Psoas muscle (tissue), 8 donors: ENCODE results near the gene PHPT1. TPM values are rescaled to one million over a fixed set of nuclear protein-coding genes. Genes with fewer than 3 reads are reported as not detected.
"Not testable (repeated sequence)": the region's sequence is repeated elsewhere in the genome, so short reads cannot be mapped to it uniquely, and the experiment has no call there.

ENCODE experiments used
- ATAC-seq, 4 donors: fragments of 200-7000 bp; cut with Tn5 transposase; one replicate each; pipeline ENCODE4 v1.9.1; 2020; ENCODE audit warnings: moderate library complexity in 3 of 4, mild to moderate bottlenecking in 2 of 4
- DNase-seq, 2 donors: peaks; one replicate each; pipeline ENCODE4 v3.0.0-alpha.2; 2020
- H3K27ac ChIP-seq: fragments of 200-600 bp; one replicate; pipeline ENCODE4 v1.8.0; 2022
- H3K27me3 ChIP-seq, 3 donors: fragments of 200-600 bp in 1 of 3; one replicate each; pipeline versions ENCODE4 v1.6.1 to v1.8.0; 2013 to 2022; ENCODE audit warnings: low read length in 2 of 3, mild to moderate bottlenecking in 2 of 3, moderate library complexity in 1 of 3; ENCODE audit not compliant: insufficient read depth in 3 of 3
- H3K36me3 ChIP-seq, 2 donors: fragments of 200-600 bp in 1 of 2; one replicate each; pipeline versions ENCODE4 v1.6.1 to v1.8.0; 2013 to 2022; ENCODE audit warnings: low read depth in 1 of 2, mild to moderate bottlenecking in 1 of 2, moderate library complexity in 1 of 2; ENCODE audit not compliant: insufficient read depth in 1 of 2
- H3K4me1 ChIP-seq: fragments of 200-600 bp; one replicate; pipeline ENCODE4 v1.8.0; 2022
- H3K4me3 ChIP-seq: fragments of 200-600 bp; one replicate; pipeline ENCODE4 v1.8.0; 2022; ENCODE audit warnings: mild to moderate bottlenecking
- H3K9me3 ChIP-seq: fragments of 200-600 bp; one replicate; pipeline ENCODE4 v1.8.0; 2022
- WGBS, 3 donors: extraction: QIAGEN DNeasy Blood & Tissue Kit; methylation state at CpG; one replicate each; pipeline versions ENCODE4 v1.1.6 to v1.1.7; 2013; 5-methylcytosine and 5-hydroxymethylcytosine counted together
- intact Hi-C, 2 donors: fragments of 100-400 bp; cut with DNase I; formaldehyde crosslinking; loops; one replicate each; pipeline versions ENCODE4 v1.11.0 to v1.14.2; 2022
- polyA plus RNA-seq, 3 donors: library from polyadenylated mRNA; stranded (reverse); fragments of 200-250 nt; gene quantifications; one replicate each; pipeline ENCODE4 v1.2.3, GENCODE V29; 2013
- total RNA-seq, 4 donors: library from RNA; stranded (reverse); fragmentation: NEBNext Ultra II Directional in 2 of 4; extraction: Animal tissue kit (Norgen Biotek cat#: 25700) in 2 of 4; gene quantifications; one replicate each; pipeline versions ENCODE4 v1.2.1 to v1.2.4, GENCODE V29; 2021 to 2023
- TF ChIP-seq, protein P1 (sequence below): fragments of 200-600 bp; IDR thresholded peaks from one replicate; pipeline ENCODE4 v1.8.0; 2022; ENCODE audit warnings: antibody characterized with exemption
- donor health status: healthy with polysubstance abuse.
- donor health status: DM: no; HTN: no; CAD: no; lungs with moderate emphysema.
- donor health status: Bipolar disorder and iron deficiency.
- donor health status: healthy.
- donor health status: DM: yes; HTN: yes; CAD: no.
- donor health status: DM: no; HTN: no; CAD: no.
- donor health status: DM: no; HTN: no; CAD: no.
- donor health status: DM: yes; HTN: yes; CAD: no.

The PHPT1 gene
- total and polyA plus RNA-seq, 7 donors, result 154 to 295 (median 228) TPM

- WGBS, 3 donors, result 27 to 38% (median 30%) methylated on average over 9 of the region's 9 CpGs
- Histone ChIP-seq H3K36me3 (no peaks in the 10 kb centered on the region), H3K4me1 (peaks cover 11% of the 10 kb centered on the region), H3K4me3 (no peak overlapping the region), H3K27ac (no peak overlapping the region), H3K9me3 (no peaks in the 10 kb centered on the region), H3K27me3 (no peaks in the 10 kb centered on the region)
- DNase-seq (no peak), ATAC-seq (no peak)
- TF ChIP-seq, protein P1, sequence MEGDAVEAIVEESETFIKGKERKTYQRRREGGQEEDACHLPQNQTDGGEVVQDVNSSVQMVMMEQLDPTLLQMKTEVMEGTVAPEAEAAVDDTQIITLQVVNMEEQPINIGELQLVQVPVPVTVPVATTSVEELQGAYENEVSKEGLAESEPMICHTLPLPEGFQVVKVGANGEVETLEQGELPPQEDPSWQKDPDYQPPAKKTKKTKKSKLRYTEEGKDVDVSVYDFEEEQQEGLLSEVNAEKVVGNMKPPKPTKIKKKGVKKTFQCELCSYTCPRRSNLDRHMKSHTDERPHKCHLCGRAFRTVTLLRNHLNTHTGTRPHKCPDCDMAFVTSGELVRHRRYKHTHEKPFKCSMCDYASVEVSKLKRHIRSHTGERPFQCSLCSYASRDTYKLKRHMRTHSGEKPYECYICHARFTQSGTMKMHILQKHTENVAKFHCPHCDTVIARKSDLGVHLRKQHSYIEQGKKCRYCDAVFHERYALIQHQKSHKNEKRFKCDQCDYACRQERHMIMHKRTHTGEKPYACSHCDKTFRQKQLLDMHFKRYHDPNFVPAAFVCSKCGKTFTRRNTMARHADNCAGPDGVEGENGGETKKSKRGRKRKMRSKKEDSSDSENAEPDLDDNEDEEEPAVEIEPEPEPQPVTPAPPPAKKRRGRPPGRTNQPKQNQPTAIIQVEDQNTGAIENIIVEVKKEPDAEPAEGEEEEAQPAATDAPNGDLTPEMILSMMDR, result no peak
- intact Hi-C loops, result no loop called here
These were observed 32.5 kb downstream of the PHPT1 start for GRCh38 chr9:136881691-136882108.

- Histone ChIP-seq H3K27ac (peak overlapping the region; percentile 41), H3K36me3 (no peaks in the 10 kb centered on the region), H3K4me3 (peak overlapping the region; percentile 36), H3K27me3 (no peaks in the 10 kb centered on the region), H3K4me1 (peaks cover 13% of the 10 kb centered on the region), H3K9me3 (no peaks in the 10 kb centered on the region)
- DNase-seq (peak; percentile 73 to 82), ATAC-seq (peak in 3 of 4 donors; percentile 30 to 68 (median 33))
- intact Hi-C loops, result no loop called here
- 37 to 51% (median 39%) methylated on average over 15 to 19 of the region's 19 CpGs for WGBS, 3 donors
- TF ChIP-seq, protein P1, result no peak
These were observed 33.1 kb downstream of the PHPT1 start for GRCh38 chr9:136882109-136882946.

GRCh38 chr9:136882947-136883283, 33.7 kb downstream of the PHPT1 start:
- Histone ChIP-seq H3K27ac (peak overlapping the region; percentile 41), H3K4me1 (peaks cover 19% of the 10 kb centered on the region)
- H3K27me3 ChIP-seq, H3K4me3 ChIP-seq, DNase-seq, intact Hi-C loops, H3K36me3 ChIP-seq, H3K9me3 ChIP-seq, ATAC-seq: not testable (repeated sequence)
- WGBS, 3 donors, result 74 to 91% (median 75%) methylated on average over 9 of the region's 9 CpGs

GRCh38 chr9:136883670-136884069, 34.5 kb downstream of the PHPT1 start:
- DNase-seq, H3K36me3 ChIP-seq, H3K9me3 ChIP-seq, H3K4me3 ChIP-seq, ATAC-seq, H3K27me3 ChIP-seq, H3K27ac ChIP-seq, intact Hi-C loops: not testable (repeated sequence)
- peaks cover 20% of the 10 kb centered on the region for H3K4me1 ChIP-seq
- 85 to 88% (median 88%) methylated on average over 10 of the region's 10 CpGs for WGBS, 3 donors

DNA sequence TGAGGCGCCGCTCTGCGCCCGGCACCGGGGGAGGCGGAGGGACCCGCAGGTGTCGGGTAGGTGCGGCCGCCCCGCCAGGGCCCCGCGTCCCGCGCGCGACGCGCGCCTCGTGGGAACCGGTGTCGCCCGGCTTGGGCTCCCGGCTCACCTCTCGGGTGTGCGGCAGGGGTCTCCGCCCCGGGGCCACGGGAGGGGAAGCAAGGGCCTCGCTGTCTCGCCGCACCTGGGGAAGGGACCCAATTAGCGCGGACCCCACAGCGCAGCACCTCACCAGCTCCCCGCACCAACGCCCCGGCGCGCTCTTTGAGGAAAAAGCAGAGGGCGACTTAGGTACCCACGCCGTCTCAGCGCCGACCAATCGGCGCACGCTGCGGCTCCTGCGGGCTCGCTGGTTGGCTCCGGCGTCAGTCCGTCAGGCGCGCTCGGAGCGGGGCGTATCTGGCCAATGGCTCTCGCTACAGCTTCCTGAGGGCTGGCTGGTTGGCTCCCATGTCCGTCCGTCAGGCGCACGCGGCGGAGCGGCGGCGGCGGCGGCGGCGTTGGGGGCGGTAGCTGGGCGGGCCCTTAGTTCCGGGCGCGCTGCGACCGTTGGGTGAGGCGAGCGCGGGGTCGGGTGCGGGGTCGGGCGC, 36.9 kb downstream of the PHPT1 start, which contains the start of gene TRAF2:
TRAF2 (plus strand) TSS at position 567 of the 629 bp plus-strand sequence. CDS start 12,225 bp downstream, outside the sequence.
- Histone ChIP-seq H3K4me3 (peak within 1 kb of the TSS; percentile 98), H3K9me3 (no peaks in the 10 kb centered on the region), H3K27me3 (no peaks in the 10 kb centered on the region), H3K36me3 (peaks cover 0 to 9% of the 10 kb centered on the region in 2 donors), H3K4me1 (peaks cover 20% of the 10 kb centered on the region), H3K27ac (peak within 1 kb of the TSS; percentile 90)
- TF ChIP-seq, protein P1, result no peak
- WGBS, 3 donors, result 0 to 1% (median 1%) methylated on average over 46 to 88 of the region's 88 CpGs
- peak; percentile 98 to 99 for DNase-seq
- intact Hi-C loops, result no loop called here
- peak; percentile 97 to 99 (median 98) for ATAC-seq
